HEK293 (cell line): ENCODE data around the gene JPH2.

Experiments used
- HOXD13 ChIP-seq: sonication (generic); formaldehyde crosslinking; IDR thresholded peaks from 2 replicates; pipeline ENCODE4 v1.8.0; 2022; ENCODE audit warnings: missing genetic modification reagents, borderline replicate concordance
- KLF7 ChIP-seq: fragments of 450-650 bp; formaldehyde crosslinking; IDR thresholded peaks from 2 replicates; pipeline ENCODE4 v1.5.1; 2016; ENCODE audit warnings: missing biosample characterization, missing genetic modification characterization, borderline replicate concordance
- PRDM1 ChIP-seq: fragments of 450-650 bp; formaldehyde crosslinking; IDR thresholded peaks from 2 replicates; pipeline ENCODE4; 2016; ENCODE audit warnings: missing biosample characterization, missing genetic modification characterization
- RBAK ChIP-seq: fragments of 450-650 bp; formaldehyde crosslinking; IDR thresholded peaks from 2 replicates; pipeline ENCODE4 v1.5.1; 2016; ENCODE audit warnings: missing biosample characterization, missing genetic modification characterization
- YY1 ChIP-seq: fragments of 450-650 bp; formaldehyde crosslinking; IDR thresholded peaks from 2 replicates; pipeline ENCODE4 v1.5.1; 2018; ENCODE audit warnings: missing biosample characterization, missing genetic modification characterization
- ZBTB21 ChIP-seq: fragments of 450-650 bp; formaldehyde crosslinking; IDR thresholded peaks from 2 replicates; pipeline ENCODE4 v1.5.1; 2017; ENCODE audit warnings: missing biosample characterization, missing genetic modification characterization
- ZBTB44 ChIP-seq: fragments of 450-650 bp; IDR thresholded peaks from 2 replicates; pipeline ENCODE4 v1.5.1; 2018; ENCODE audit warnings: missing biosample characterization, mild to moderate bottlenecking, missing genetic modification characterization
- ZBTB49 ChIP-seq: fragments of 450-650 bp; formaldehyde crosslinking; IDR thresholded peaks from 2 replicates; pipeline ENCODE4 v1.5.1; 2016; ENCODE audit warnings: missing biosample characterization, missing genetic modification characterization, low read depth
- ZBTB8A ChIP-seq: fragments of 450-650 bp; formaldehyde crosslinking; IDR thresholded peaks from 2 replicates; pipeline ENCODE4 v1.5.1; 2016; ENCODE audit warnings: missing biosample characterization, missing genetic modification characterization
- ZFP37 ChIP-seq: fragments of 450-650 bp; formaldehyde crosslinking; IDR thresholded peaks from 2 replicates; pipeline ENCODE4 v1.5.1; 2016; ENCODE audit warnings: missing biosample characterization, missing genetic modification characterization
- ZNF10 ChIP-seq: fragments of 450-650 bp; formaldehyde crosslinking; IDR thresholded peaks from 2 replicates; pipeline ENCODE4 v1.5.1; 2017; ENCODE audit warnings: missing biosample characterization, missing genetic modification characterization
- ZNF148 ChIP-seq: fragments of 450-650 bp; formaldehyde crosslinking; IDR thresholded peaks from 2 replicates; pipeline ENCODE4 v1.5.0; 2017; ENCODE audit warnings: missing biosample characterization, missing genetic modification characterization, borderline replicate concordance
- ZNF174 ChIP-seq: fragments of 450-650 bp; formaldehyde crosslinking; IDR thresholded peaks from 2 replicates; pipeline ENCODE4 v1.5.0; 2017; ENCODE audit warnings: missing biosample characterization, mild to moderate bottlenecking, missing genetic modification characterization
- ZNF266 ChIP-seq: fragments of 450-650 bp; formaldehyde crosslinking; IDR thresholded peaks from 2 replicates; pipeline ENCODE4 v1.5.1; 2016; ENCODE audit warnings: missing biosample characterization, missing genetic modification characterization, low read depth
- ZNF280D ChIP-seq: fragments of 450-650 bp; formaldehyde crosslinking; IDR thresholded peaks from 2 replicates; pipeline ENCODE4 v1.5.1; 2016; ENCODE audit warnings: missing biosample characterization, missing genetic modification characterization
- ZNF423 ChIP-seq: fragments of 450-650 bp; formaldehyde crosslinking; IDR thresholded peaks from 2 replicates; pipeline ENCODE4 v1.5.1; 2016; ENCODE audit warnings: missing biosample characterization, missing genetic modification characterization
- ZNF548 ChIP-seq: fragments of 450-650 bp; formaldehyde crosslinking; IDR thresholded peaks from 2 replicates; pipeline ENCODE4 v1.5.1; 2016; ENCODE audit warnings: missing biosample characterization, missing genetic modification characterization
- ZNF580 ChIP-seq: fragments of 450-650 bp; formaldehyde crosslinking; IDR thresholded peaks from 2 replicates; pipeline ENCODE4 v1.5.1; 2016; ENCODE audit warnings: missing biosample characterization, missing genetic modification characterization
- ZNF596 ChIP-seq: fragments of 450-650 bp; IDR thresholded peaks from 2 replicates; pipeline ENCODE4 v1.5.0; 2018; ENCODE audit warnings: missing biosample characterization, mild to moderate bottlenecking, missing genetic modification characterization, moderate library complexity
- ZNF621 ChIP-seq: fragments of 450-650 bp; formaldehyde crosslinking; IDR thresholded peaks from 2 replicates; pipeline ENCODE4 v1.5.1; 2017; ENCODE audit warnings: missing biosample characterization, missing genetic modification characterization
- ZNF623 ChIP-seq: fragments of 450-650 bp; formaldehyde crosslinking; IDR thresholded peaks from 2 replicates; pipeline ENCODE4 v1.5.1; 2016; ENCODE audit warnings: missing biosample characterization, missing genetic modification characterization
- ZNF624 ChIP-seq: fragments of 450-650 bp; formaldehyde crosslinking; IDR thresholded peaks from 2 replicates; pipeline ENCODE4 v1.5.1; 2017; ENCODE audit warnings: missing biosample characterization, missing genetic modification characterization
- ZNF629 ChIP-seq: fragments of 450-650 bp; formaldehyde crosslinking; IDR thresholded peaks from 2 replicates; pipeline ENCODE4 v1.5.1; 2017; ENCODE audit warnings: missing biosample characterization, missing genetic modification characterization
- ZNF639 ChIP-seq: fragments of 450-650 bp; formaldehyde crosslinking; IDR thresholded peaks from 2 replicates; pipeline ENCODE4 v1.5.1; 2016; ENCODE audit warnings: missing biosample characterization, missing genetic modification characterization
- ZNF791 ChIP-seq: fragments of 450-650 bp; formaldehyde crosslinking; IDR thresholded peaks from 2 replicates; pipeline ENCODE4 v1.5.1; 2016; ENCODE audit warnings: missing biosample characterization, missing genetic modification characterization
- ZSCAN23 ChIP-seq: fragments of 450-650 bp; formaldehyde crosslinking; IDR thresholded peaks from 2 replicates; pipeline ENCODE4 v1.5.1; 2016; ENCODE audit warnings: missing biosample characterization, missing genetic modification characterization
- ZSCAN30 ChIP-seq: fragments of 450-650 bp; IDR thresholded peaks from 2 replicates; pipeline ENCODE4 v1.5.1; 2018; ENCODE audit warnings: missing biosample characterization, mild to moderate bottlenecking, missing genetic modification characterization, moderate library complexity
- ZXDB ChIP-seq: fragments of 450-650 bp; formaldehyde crosslinking; IDR thresholded peaks from 2 replicates; pipeline ENCODE4 v1.5.1; 2016; ENCODE audit warnings: missing biosample characterization, missing genetic modification characterization

Gene JPH2

GRCh38 chr20:44210406-44211176, 23.6 kb upstream of the JPH2 start, which contains the start of gene OSER1 (continued):
- TF ChIP-seq ZNF174 (tag by site-specific recombination) (no peak), ZNF624 (tag by site-specific recombination) (no peak), ZNF548 (tag by site-specific recombination) (no peak), ZBTB21 (tag by site-specific recombination) (peak; percentile 30; the same call in 1 of the 2 replicates), ZNF266 (tag by site-specific recombination) (no peak), ZBTB49 (tag by site-specific recombination) (no peak), ZFP37 (peak; percentile 64), ZNF629 (tag by site-specific recombination) (peak; percentile 92), ZNF621 (tag by site-specific recombination) (no peak), PRDM1 (tag by site-specific recombination) (0 out of 2 replicates have a peak, but pooled peaks have one; percentile 66), HOXD13 (CRISPR knock-in tag) (no peak), ZNF148 (tag by site-specific recombination) (no peak), ZNF423 (tag by site-specific recombination) (no peak), ZNF791 (tag by site-specific recombination) (no peak), ZNF596 (tag by site-specific recombination) (no peak), ZNF623 (tag by site-specific recombination) (no peak), ZBTB44 (tag by site-specific recombination) (no peak), YY1 (peak; percentile 50; the same call in 1 of the 2 replicates), ZSCAN23 (tag by site-specific recombination) (no peak), KLF7 (tag by site-specific recombination) (peak; percentile 91), RBAK (no peak), ZSCAN30 (tag by site-specific recombination) (peak; percentile 62; the same call in 1 of the 2 replicates), ZBTB8A (tag by site-specific recombination) (no peak; the same call in none of the 2 replicates), ZNF10 (tag by site-specific recombination) (no peak), ZXDB (tag by site-specific recombination) (peak; percentile 81), ZNF280D (no peak), ZNF639 (tag by site-specific recombination) (no peak), ZNF580 (tag by site-specific recombination) (no peak)
